CD8-positive, alpha-beta memory T cell (primary cell): ENCODE results near the gene PGA3. TPM values are rescaled to one million over a fixed set of nuclear protein-coding genes. Genes with fewer than 3 reads are reported as not detected.

Experiments
- CTCF ChIA-PET: fragments of 350-600 bp; sonication (Branson Sonifier 250); formaldehyde crosslinking; loops from one replicate; lab custom pipeline; 2021; ENCODE audit warnings: antibody characterized with exemption; lab: Charles Lee
- POLR2A ChIA-PET: fragments of 350-600 bp; sonication (Branson Sonifier 250); formaldehyde crosslinking; loops from one replicate; lab custom pipeline; 2021; ENCODE audit warnings: antibody characterized with exemption; lab: Charles Lee
- DNase-seq, 5 donors: peaks; one replicate each; pipeline versions ENCODE4 v3.0.0 to v3.0.0-alpha.2; 2020 to 2022; ENCODE audit warnings: mixed read lengths in 1 of 5
- H3K27ac ChIP-seq: one replicate; pipeline ENCODE4 v1.7.0; 2013; ENCODE audit warnings: low read depth, mild to moderate bottlenecking, low read length, moderate library complexity
- H3K27me3 ChIP-seq: 2 replicates; pipeline ENCODE4 v1.7.0; 2013; ENCODE audit warnings: low read length, mild to moderate bottlenecking; ENCODE audit not compliant: insufficient read depth, poor library complexity, severe bottlenecking
- H3K36me3 ChIP-seq: 2 replicates; pipeline ENCODE4 v1.7.0; 2013; ENCODE audit warnings: mild to moderate bottlenecking, low read length, moderate library complexity; ENCODE audit not compliant: insufficient read depth
- H3K4me1 ChIP-seq: 2 replicates; pipeline ENCODE4 v1.7.0; 2013; ENCODE audit warnings: mild to moderate bottlenecking, low read length, moderate library complexity; ENCODE audit not compliant: insufficient read depth
- H3K4me3 ChIP-seq: 2 replicates; pipeline ENCODE4 v1.7.0; 2013; ENCODE audit warnings: mild to moderate bottlenecking, low read length
- H3K9me3 ChIP-seq: 2 replicates; pipeline ENCODE4 v1.7.0; 2013; ENCODE audit warnings: mild to moderate bottlenecking, low read length
- H3K27ac Mint-ChIP-seq, 8 donors: one replicate each; pipeline ENCODE4 v1.8.0; 2020 to 2021; ENCODE audit warnings: mixed read lengths in 8 of 8, mild to moderate bottlenecking in 6 of 8, inconsistent platforms in 3 of 8, moderate library complexity in 3 of 8
- H3K27me3 Mint-ChIP-seq, 2 donors: one replicate each; pipeline ENCODE4 v1.8.0; 2020 to 2021; ENCODE audit warnings: mixed read lengths in 2 of 2, mild to moderate bottlenecking in 1 of 2, moderate library complexity in 1 of 2
- H3K36me3 Mint-ChIP-seq, 3 donors: one replicate each; pipeline ENCODE4 v1.8.0; 2020 to 2021; ENCODE audit warnings: mixed read lengths in 3 of 3, inconsistent platforms in 1 of 3, mild to moderate bottlenecking in 1 of 3
- H3K4me1 Mint-ChIP-seq, 3 donors: one replicate each; pipeline ENCODE4 v1.8.0; 2020 to 2021; ENCODE audit warnings: mixed read lengths in 3 of 3, inconsistent platforms in 1 of 3, mild to moderate bottlenecking in 1 of 3
- H3K4me3 Mint-ChIP-seq, 7 donors: one replicate each; pipeline ENCODE4 v1.8.0; 2020 to 2021; ENCODE audit warnings: mixed read lengths in 7 of 7, mild to moderate bottlenecking in 6 of 7, moderate library complexity in 4 of 7, inconsistent platforms in 2 of 7
- H3K9me3 Mint-ChIP-seq, 5 donors: one replicate each; pipeline ENCODE4 v1.8.0; 2020 to 2022; ENCODE audit warnings: mixed read lengths in 5 of 5, mild to moderate bottlenecking in 3 of 5, moderate library complexity in 2 of 5, inconsistent platforms in 1 of 5
- polyA plus RNA-seq: library from polyadenylated mRNA; unstranded; fragments of 300-500 nt; fragmentation: Illumina TruSeq; gene quantifications from one replicate; pipeline ENCODE4 v1.2.3, GENCODE V29; 2021
- total RNA-seq, 2 experiments: library from RNA; stranded (reverse); gene quantifications; one replicate each; pipeline ENCODE4 v1.2.3, GENCODE V29; 2021

Gene PGA3
- total and polyA plus RNA-seq, 3 experiments from 2014 or later = not detected

- Histone ChIP-seq H3K4me3 (no peak overlapping the region), H3K36me3 (no peaks in the 10 kb centered on the region), H3K9me3 (no peaks in the 10 kb centered on the region), H3K27me3 (no peaks in the 10 kb centered on the region), H3K4me1 (no peaks in the 10 kb centered on the region), H3K27ac (no peak overlapping the region)
- Mint-ChIP-seq H3K27me3 (peaks cover 0 to 17% of the 10 kb centered on the region in 2 donors), H3K27ac (peak overlapping the region in 1 of 8 donors; percentile 73), H3K9me3 (peaks cover 0 to 1% (median 0%) of the 10 kb centered on the region in 5 donors), H3K4me3 (no peak overlapping the region), H3K36me3 (no peaks in the 10 kb centered on the region), H3K4me1 (no peaks in the 10 kb centered on the region)
- ChIA-PET POLR2A (interaction anchor here (0.6 kb wide), 1 partner anchor 173 kb away, joined by 4 read pairs; no protein-coding TSS in a partner anchor), CTCF (interaction anchor here (0.6 to 3.5 kb wide), 33 partner anchors 9 to 394 kb away, joined by 3 to 35 read pairs (median 4); partner anchors contain the start of gene TMEM109)
- peak; percentile 63 to 86 (median 71) for DNase-seq
Measured at GRCh38 chr11:61187505-61188130, 15.7 kb upstream of the PGA3 start.

GRCh38 chr11:61189933-61190332 lies 13.4 kb upstream of the PGA3 start:
- H3K27me3 Mint-ChIP-seq = peaks cover 0 to 18% of the 10 kb centered on the region in 2 donors
- no peak overlapping the region for H3K27ac ChIP-seq
- POLR2A ChIA-PET = no interaction called here

GRCh38 chr11:61193596-61193995 lies 9.7 kb upstream of the PGA3 start:
- Histone ChIP-seq H3K27me3 (no peaks in the 10 kb centered on the region), H3K4me3 (no peak overlapping the region), H3K9me3 (no peaks in the 10 kb centered on the region), H3K4me1 (no peaks in the 10 kb centered on the region), H3K27ac (no peak overlapping the region), H3K36me3 (no peaks in the 10 kb centered on the region)
- Mint-ChIP-seq H3K4me3 (no peak overlapping the region), H3K4me1 (no peaks in the 10 kb centered on the region), H3K36me3 (no peaks in the 10 kb centered on the region), H3K27me3 (peaks cover 10 to 34% of the 10 kb centered on the region in 2 donors), H3K9me3 (peaks cover 0 to 1% (median 0%) of the 10 kb centered on the region in 5 donors), H3K27ac (no peak overlapping the region)
- POLR2A ChIA-PET = no interaction called here
- DNase-seq = no peak
- CTCF ChIA-PET = no interaction called here

More at GRCh38 chr11:61189933-61190332, 13.4 kb upstream of the PGA3 start:
- Histone ChIP-seq H3K4me3 (no peak overlapping the region), H3K4me1 (no peaks in the 10 kb centered on the region), H3K9me3 (no peaks in the 10 kb centered on the region), H3K27me3 (no peaks in the 10 kb centered on the region), H3K36me3 (no peaks in the 10 kb centered on the region)
- Mint-ChIP-seq H3K36me3 (no peaks in the 10 kb centered on the region), H3K9me3 (peaks cover 0 to 1% (median 0%) of the 10 kb centered on the region in 5 donors), H3K4me3 (no peak overlapping the region), H3K27ac (no peak overlapping the region), H3K4me1 (no peaks in the 10 kb centered on the region)
- CTCF ChIA-PET = interaction anchor here (0.9 kb wide), 1 partner anchor 220 kb away, joined by 3 read pairs; no protein-coding TSS in a partner anchor
- DNase-seq = no peak

GRCh38 chr11:61194169-61194671 lies 9.1 kb upstream of the PGA3 start:
- Histone ChIP-seq H3K27ac (no peak overlapping the region), H3K27me3 (no peaks in the 10 kb centered on the region), H3K4me3 (no peak overlapping the region), H3K4me1 (no peaks in the 10 kb centered on the region), H3K9me3 (no peaks in the 10 kb centered on the region), H3K36me3 (no peaks in the 10 kb centered on the region)
- H3K27me3 Mint-ChIP-seq = peaks cover 10 to 37% of the 10 kb centered on the region in 2 donors
- H3K36me3 Mint-ChIP-seq = no peaks in the 10 kb centered on the region
- H3K4me1 Mint-ChIP-seq = no peaks in the 10 kb centered on the region
- peaks cover 0 to 1% (median 0%) of the 10 kb centered on the region in 5 donors for H3K9me3 Mint-ChIP-seq
- ChIA-PET CTCF (no interaction called here), POLR2A (no interaction called here)
- H3K27ac Mint-ChIP-seq = peak overlapping the region in 1 of 8 donors; percentile 57
- no peak for DNase-seq
- no peak overlapping the region for H3K4me3 Mint-ChIP-seq

GRCh38 chr11:61194981-61195695 lies 8.2 kb upstream of the PGA3 start:
- ChIA-PET CTCF (no interaction called here), POLR2A (no interaction called here)
- H3K27ac Mint-ChIP-seq = peak overlapping the region in 1 of 8 donors; percentile 47
- H3K27me3 Mint-ChIP-seq = peaks cover 10 to 39% of the 10 kb centered on the region in 2 donors
- Histone ChIP-seq H3K4me3 (no peak overlapping the region), H3K9me3 (no peaks in the 10 kb centered on the region), H3K27ac (no peak overlapping the region), H3K27me3 (no peaks in the 10 kb centered on the region), H3K4me1 (no peaks in the 10 kb centered on the region), H3K36me3 (no peaks in the 10 kb centered on the region)
- H3K36me3 Mint-ChIP-seq = no peaks in the 10 kb centered on the region
- no peak for DNase-seq
- H3K9me3 Mint-ChIP-seq = peaks cover 0 to 1% (median 0%) of the 10 kb centered on the region in 5 donors
- H3K4me1 Mint-ChIP-seq = no peaks in the 10 kb centered on the region
- H3K4me3 Mint-ChIP-seq = no peak overlapping the region

- DNase-seq = no peak
- Histone ChIP-seq H3K4me3 (no peak overlapping the region), H3K4me1 (no peaks in the 10 kb centered on the region), H3K27ac (no peak overlapping the region), H3K27me3 (no peaks in the 10 kb centered on the region), H3K9me3 (no peaks in the 10 kb centered on the region), H3K36me3 (no peaks in the 10 kb centered on the region)
- H3K9me3 Mint-ChIP-seq = peaks cover 0 to 1% (median 0%) of the 10 kb centered on the region in 5 donors
- ChIA-PET POLR2A (no interaction called here), CTCF (no interaction called here)
- peak overlapping the region in 1 of 7 donors; percentile 48 for H3K4me3 Mint-ChIP-seq
- H3K36me3 Mint-ChIP-seq = no peaks in the 10 kb centered on the region
- H3K27ac Mint-ChIP-seq = no peak overlapping the region
- no peaks in the 10 kb centered on the region for H3K4me1 Mint-ChIP-seq
- peaks cover 10 to 40% of the 10 kb centered on the region in 2 donors for H3K27me3 Mint-ChIP-seq
Measured at GRCh38 chr11:61195719-61196118, 7.6 kb upstream of the PGA3 start.

- Mint-ChIP-seq H3K36me3 (no peaks in the 10 kb centered on the region), H3K27ac (no peak overlapping the region), H3K4me3 (no peak overlapping the region), H3K9me3 (no peaks in the 10 kb centered on the region), H3K27me3 (peaks cover 18 to 46% of the 10 kb centered on the region in 2 donors), H3K4me1 (no peaks in the 10 kb centered on the region)
- no peaks in the 10 kb centered on the region for H3K36me3 ChIP-seq
- no peak for DNase-seq
- H3K9me3 ChIP-seq = no peaks in the 10 kb centered on the region
- H3K4me3 ChIP-seq = no peak overlapping the region
- H3K4me1 ChIP-seq = no peaks in the 10 kb centered on the region
- ChIA-PET POLR2A (no interaction called here), CTCF (no interaction called here)
- no peaks in the 10 kb centered on the region for H3K27me3 ChIP-seq
- H3K27ac ChIP-seq = no peak overlapping the region
Measured at GRCh38 chr11:61198361-61198760, 5.0 kb upstream of the PGA3 start.

- no peaks in the 10 kb centered on the region for H3K4me1 ChIP-seq
- no peaks in the 10 kb centered on the region for H3K36me3 ChIP-seq
- no peak overlapping the region for H3K27ac Mint-ChIP-seq
- no peaks in the 10 kb centered on the region for H3K4me1 Mint-ChIP-seq
- ChIA-PET CTCF (no interaction called here), POLR2A (no interaction called here)
- H3K9me3 Mint-ChIP-seq = no peaks in the 10 kb centered on the region
- H3K36me3 Mint-ChIP-seq = no peaks in the 10 kb centered on the region
- no peak for DNase-seq
- H3K27me3 ChIP-seq = no peaks in the 10 kb centered on the region
- H3K9me3 ChIP-seq = no peaks in the 10 kb centered on the region
- no peak overlapping the region for H3K27ac ChIP-seq
- no peak overlapping the region for H3K4me3 ChIP-seq
- peaks cover 18 to 46% of the 10 kb centered on the region in 2 donors for H3K27me3 Mint-ChIP-seq
- H3K4me3 Mint-ChIP-seq = no peak overlapping the region
Measured at GRCh38 chr11:61198948-61199523, 4.3 kb upstream of the PGA3 start.
